ENCODE results near the gene HDAC9.

Gene HDAC9

DNA sequence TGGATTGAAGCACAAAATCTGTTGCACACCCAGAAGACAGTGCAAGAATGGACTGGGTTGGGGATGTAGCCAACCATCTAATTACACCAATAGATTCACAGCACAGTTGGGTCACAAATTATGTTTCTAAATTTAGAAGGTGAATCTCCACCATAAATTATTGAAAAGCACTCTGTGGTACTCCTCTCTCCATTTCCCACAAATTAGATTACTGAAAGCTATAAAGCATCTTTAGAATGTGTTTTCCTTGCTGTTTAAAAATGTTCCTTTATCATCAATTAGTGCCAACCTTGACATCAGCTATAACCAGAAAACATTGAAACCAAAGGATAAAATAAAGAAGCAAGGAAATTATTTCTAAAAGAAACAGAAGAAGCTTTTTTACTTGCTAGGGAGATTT lies 39.9 kb upstream of the HDAC9 start:
- Histone ChIP-seq H3K9me2 (replicated peaks; ENCODE audit: insufficient read depth, low read length) (no peaks in the 10 kb centered on the region; the same call in 1 of the 2 replicates), H3K27me3 (ENCODE audit: low read length) (no peaks in the 10 kb centered on the region), H4K20me1 (ENCODE audit: low read depth, low read length) (no peaks in the 10 kb centered on the region), H2AFZ (ENCODE audit: low read depth, low read length, severe bottlenecking) (no peak overlapping the region), H3K9ac (ENCODE audit: low read length) (no peak overlapping the region), H3F3A (ENCODE audit: insufficient read depth) (no peaks in the 10 kb centered on the region; the same call in 1 of the 2 replicates), H3K79me2 (ENCODE audit: insufficient read depth, low read length) (no peaks in the 10 kb centered on the region), H3K27ac (ENCODE audit: low read depth, low read length) (no peak overlapping the region), H3K4me2 (ENCODE audit: low read depth, low read length, poor library complexity, severe bottlenecking) (no peak overlapping the region), H3K4me3 (ENCODE audit: insufficient read depth, low read length, poor library complexity, severe bottlenecking) (no peak overlapping the region), H3K9me3 (ENCODE audit: insufficient read depth, low read length) (no peaks in the 10 kb centered on the region), H3K36me3 (ENCODE audit: low read length) (no peaks in the 10 kb centered on the region)
- TF ChIP-seq EZH2phosphoT487 (conservative IDR thresholded peaks at IDR 0.05; ENCODE audit: low read length), result no peak
- no peak for TF ChIP-seq CTCF (IDR thresholded peaks at IDR 0.05; ENCODE audit: insufficient read depth, low read length, poor library complexity, severe bottlenecking)

GRCh38 chr7:18457832-18458231 lies 37.7 kb upstream of the HDAC9 start:
- H3K79me2 ChIP-seq (ENCODE audit: insufficient read depth, low read length), result no peaks in the 10 kb centered on the region
- H4K20me1 ChIP-seq (ENCODE audit: low read depth, low read length), result no peaks in the 10 kb centered on the region
- no peak overlapping the region for H3K4me3 ChIP-seq (ENCODE audit: insufficient read depth, low read length, poor library complexity, severe bottlenecking)
- H3K4me2 ChIP-seq (ENCODE audit: low read depth, low read length, poor library complexity, severe bottlenecking), result no peak overlapping the region
- H3F3A ChIP-seq (ENCODE audit: insufficient read depth), result no peaks in the 10 kb centered on the region; the same call in 1 of the 2 replicates
- TF ChIP-seq CTCF (IDR thresholded peaks at IDR 0.05; ENCODE audit: insufficient read depth, low read length, poor library complexity, severe bottlenecking) (no peak), EZH2phosphoT487 (conservative IDR thresholded peaks at IDR 0.05; ENCODE audit: low read length) (no peak)
- no peaks in the 10 kb centered on the region for H3K36me3 ChIP-seq (ENCODE audit: low read length)
- H3K9me2 ChIP-seq (replicated peaks; ENCODE audit: insufficient read depth, low read length), result no peaks in the 10 kb centered on the region; the same call in 1 of the 2 replicates
- H3K27me3 ChIP-seq (ENCODE audit: low read length), result no peaks in the 10 kb centered on the region
- H3K9me3 ChIP-seq (ENCODE audit: insufficient read depth, low read length), result no peaks in the 10 kb centered on the region
- H3K27ac ChIP-seq (ENCODE audit: low read depth, low read length), result no peak overlapping the region
- H2AFZ ChIP-seq (ENCODE audit: low read depth, low read length, severe bottlenecking), result no peak overlapping the region
- H3K9ac ChIP-seq (ENCODE audit: low read length), result no peak overlapping the region

- no peak overlapping the region for H3K4me2 ChIP-seq (ENCODE audit: low read depth, low read length, poor library complexity, severe bottlenecking)
- H3K36me3 ChIP-seq (ENCODE audit: low read length), result no peaks in the 10 kb centered on the region
- no peak overlapping the region for H2AFZ ChIP-seq (ENCODE audit: low read depth, low read length, severe bottlenecking)
- H3K9me2 ChIP-seq (replicated peaks; ENCODE audit: insufficient read depth, low read length), result no peaks in the 10 kb centered on the region
- H3F3A ChIP-seq (ENCODE audit: insufficient read depth), result no peaks in the 10 kb centered on the region; the same call in 1 of the 2 replicates
- H3K27me3 ChIP-seq (ENCODE audit: low read length), result no peaks in the 10 kb centered on the region
- no peaks in the 10 kb centered on the region for H3K79me2 ChIP-seq (ENCODE audit: insufficient read depth, low read length)
- no peaks in the 10 kb centered on the region; the same call in 1 of the 2 replicates for H4K20me1 ChIP-seq (ENCODE audit: low read depth, low read length)
- no peak overlapping the region for H3K9ac ChIP-seq (ENCODE audit: low read length)
- no peaks in the 10 kb centered on the region for H3K9me3 ChIP-seq (ENCODE audit: insufficient read depth, low read length)
- TF ChIP-seq EZH2phosphoT487 (conservative IDR thresholded peaks at IDR 0.05; ENCODE audit: low read length), result no peak
- TF ChIP-seq CTCF (IDR thresholded peaks at IDR 0.05; ENCODE audit: insufficient read depth, low read length, poor library complexity, severe bottlenecking), result no peak
- H3K4me3 ChIP-seq (ENCODE audit: insufficient read depth, low read length, poor library complexity, severe bottlenecking), result no peak overlapping the region
- no peak overlapping the region for H3K27ac ChIP-seq (ENCODE audit: low read depth, low read length)
Observed at GRCh38 chr7:18458830-18459229, 36.7 kb upstream of the HDAC9 start.
